Ovary (tissue), 3 donors: ENCODE data around the gene FRZB.

Experiments
- EP300 ChIP-seq: sonication (generic); formaldehyde crosslinking; IDR thresholded peaks from one replicate; pipeline ENCODE4 v1.6.1; 2017; ENCODE audit warnings: antibody characterized with exemption
- POLR2A ChIP-seq: fragments of 450-650 bp; IDR thresholded peaks from one replicate; pipeline ENCODE4 v1.6.1; 2017; ENCODE audit warnings: antibody characterized with exemption, mild to moderate bottlenecking, moderate library complexity
- TF ChIP-seq, protein P1 (sequence below), 3 donors: fragments of 450-650 bp in 2 of 3; fragments of 200-600 bp in 1 of 3; IDR thresholded peaks; one replicate each; pipeline versions ENCODE4 v1.5.1 to v1.8.0; 2016 to 2022; ENCODE audit warnings: antibody characterized with exemption in 3 of 3, mild to moderate bottlenecking in 1 of 3
- donor health status: DM: no; HTN: no; CAD: no.

DNA sequence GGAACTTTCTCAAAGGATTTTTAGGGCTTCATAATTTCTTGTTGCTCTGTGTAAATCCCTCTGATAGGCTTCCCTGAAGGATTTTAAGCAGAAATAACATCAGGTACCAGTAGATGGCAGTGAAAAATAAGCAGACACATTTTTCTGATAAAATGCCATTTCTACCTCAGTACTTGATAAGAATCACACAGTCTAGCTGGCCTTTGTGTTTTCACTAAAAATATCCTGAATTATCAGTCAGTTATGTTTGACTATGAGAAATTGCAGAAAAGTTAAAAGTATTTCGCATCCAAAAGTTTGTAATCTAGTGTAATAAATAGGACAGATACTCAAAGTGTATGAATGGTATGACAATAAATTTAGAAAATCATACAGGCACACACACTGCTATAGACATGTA, 81.7 kb downstream of the FRZB start:
- TF ChIP-seq, protein P1, sequence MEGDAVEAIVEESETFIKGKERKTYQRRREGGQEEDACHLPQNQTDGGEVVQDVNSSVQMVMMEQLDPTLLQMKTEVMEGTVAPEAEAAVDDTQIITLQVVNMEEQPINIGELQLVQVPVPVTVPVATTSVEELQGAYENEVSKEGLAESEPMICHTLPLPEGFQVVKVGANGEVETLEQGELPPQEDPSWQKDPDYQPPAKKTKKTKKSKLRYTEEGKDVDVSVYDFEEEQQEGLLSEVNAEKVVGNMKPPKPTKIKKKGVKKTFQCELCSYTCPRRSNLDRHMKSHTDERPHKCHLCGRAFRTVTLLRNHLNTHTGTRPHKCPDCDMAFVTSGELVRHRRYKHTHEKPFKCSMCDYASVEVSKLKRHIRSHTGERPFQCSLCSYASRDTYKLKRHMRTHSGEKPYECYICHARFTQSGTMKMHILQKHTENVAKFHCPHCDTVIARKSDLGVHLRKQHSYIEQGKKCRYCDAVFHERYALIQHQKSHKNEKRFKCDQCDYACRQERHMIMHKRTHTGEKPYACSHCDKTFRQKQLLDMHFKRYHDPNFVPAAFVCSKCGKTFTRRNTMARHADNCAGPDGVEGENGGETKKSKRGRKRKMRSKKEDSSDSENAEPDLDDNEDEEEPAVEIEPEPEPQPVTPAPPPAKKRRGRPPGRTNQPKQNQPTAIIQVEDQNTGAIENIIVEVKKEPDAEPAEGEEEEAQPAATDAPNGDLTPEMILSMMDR (IDR thresholded peaks at IDR 0.05): peak in 1 of 3 donors; percentile 10
- TF ChIP-seq POLR2A (no peak), EP300 (no peak)
